Glutamatergic neuron (in vitro differentiated cells): Measurements from ENCODE around the gene LDLRAD4. TPM values are rescaled to one million over a fixed set of nuclear protein-coding genes. Genes with fewer than 3 reads are reported as not detected.

Experiments
- DNase-seq: peaks from one replicate; pipeline ENCODE4 v3.0.0; 2022
- H3K27ac Mint-ChIP-seq: one replicate; pipeline ENCODE4 v1.8.0; 2020; ENCODE audit warnings: mild to moderate bottlenecking, mixed read lengths, inconsistent platforms; ENCODE audit not compliant: unreplicated experiment
- H3K27me3 Mint-ChIP-seq: one replicate; pipeline ENCODE4 v1.8.0; 2020; ENCODE audit warnings: mild to moderate bottlenecking, moderate library complexity, mixed read lengths, inconsistent platforms; ENCODE audit not compliant: unreplicated experiment
- H3K36me3 Mint-ChIP-seq: one replicate; pipeline ENCODE4 v1.8.0; 2020; ENCODE audit warnings: mild to moderate bottlenecking, mixed read lengths, inconsistent platforms; ENCODE audit not compliant: unreplicated experiment
- H3K4me1 Mint-ChIP-seq: one replicate; pipeline ENCODE4 v1.8.0; 2020; ENCODE audit warnings: mild to moderate bottlenecking, low read depth, mixed read lengths, inconsistent platforms; ENCODE audit not compliant: unreplicated experiment
- H3K4me3 Mint-ChIP-seq: one replicate; pipeline ENCODE4 v1.8.0; 2020; ENCODE audit warnings: mild to moderate bottlenecking, mixed read lengths, inconsistent platforms; ENCODE audit not compliant: unreplicated experiment
- H3K9me3 Mint-ChIP-seq: one replicate; pipeline ENCODE4 v1.8.0; 2020; ENCODE audit warnings: mild to moderate bottlenecking, moderate library complexity, mixed read lengths, inconsistent platforms; ENCODE audit not compliant: unreplicated experiment
- total RNA-seq: library from RNA; stranded (reverse); fragmentation: NEBNext Ultra II Directional; extraction: Animal tissue kit (Norgen Biotek cat#: 25700); gene quantifications from one replicate; pipeline ENCODE4 v1.2.1, GENCODE V29; 2021; ENCODE audit not compliant: unreplicated experiment
- TF ChIP-seq, protein P1 (sequence below): fragments of 200-600 bp; sonication (generic); IDR thresholded peaks from one replicate; pipeline ENCODE4 v1.5.0; 2021; ENCODE audit not compliant: partially characterized antibody, unreplicated experiment

The LDLRAD4 gene
- total RNA-seq, 1 donor from 2014 or later, result 0.29 TPM

- DNase-seq, result no peak
- TF ChIP-seq, protein P1, sequence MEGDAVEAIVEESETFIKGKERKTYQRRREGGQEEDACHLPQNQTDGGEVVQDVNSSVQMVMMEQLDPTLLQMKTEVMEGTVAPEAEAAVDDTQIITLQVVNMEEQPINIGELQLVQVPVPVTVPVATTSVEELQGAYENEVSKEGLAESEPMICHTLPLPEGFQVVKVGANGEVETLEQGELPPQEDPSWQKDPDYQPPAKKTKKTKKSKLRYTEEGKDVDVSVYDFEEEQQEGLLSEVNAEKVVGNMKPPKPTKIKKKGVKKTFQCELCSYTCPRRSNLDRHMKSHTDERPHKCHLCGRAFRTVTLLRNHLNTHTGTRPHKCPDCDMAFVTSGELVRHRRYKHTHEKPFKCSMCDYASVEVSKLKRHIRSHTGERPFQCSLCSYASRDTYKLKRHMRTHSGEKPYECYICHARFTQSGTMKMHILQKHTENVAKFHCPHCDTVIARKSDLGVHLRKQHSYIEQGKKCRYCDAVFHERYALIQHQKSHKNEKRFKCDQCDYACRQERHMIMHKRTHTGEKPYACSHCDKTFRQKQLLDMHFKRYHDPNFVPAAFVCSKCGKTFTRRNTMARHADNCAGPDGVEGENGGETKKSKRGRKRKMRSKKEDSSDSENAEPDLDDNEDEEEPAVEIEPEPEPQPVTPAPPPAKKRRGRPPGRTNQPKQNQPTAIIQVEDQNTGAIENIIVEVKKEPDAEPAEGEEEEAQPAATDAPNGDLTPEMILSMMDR, result no peak
- peaks cover 8% of the 10 kb centered on the region for H3K36me3 Mint-ChIP-seq
Measured at GRCh38 chr18:13240060-13240725, 21.6 kb downstream of the LDLRAD4 start.

DNA sequence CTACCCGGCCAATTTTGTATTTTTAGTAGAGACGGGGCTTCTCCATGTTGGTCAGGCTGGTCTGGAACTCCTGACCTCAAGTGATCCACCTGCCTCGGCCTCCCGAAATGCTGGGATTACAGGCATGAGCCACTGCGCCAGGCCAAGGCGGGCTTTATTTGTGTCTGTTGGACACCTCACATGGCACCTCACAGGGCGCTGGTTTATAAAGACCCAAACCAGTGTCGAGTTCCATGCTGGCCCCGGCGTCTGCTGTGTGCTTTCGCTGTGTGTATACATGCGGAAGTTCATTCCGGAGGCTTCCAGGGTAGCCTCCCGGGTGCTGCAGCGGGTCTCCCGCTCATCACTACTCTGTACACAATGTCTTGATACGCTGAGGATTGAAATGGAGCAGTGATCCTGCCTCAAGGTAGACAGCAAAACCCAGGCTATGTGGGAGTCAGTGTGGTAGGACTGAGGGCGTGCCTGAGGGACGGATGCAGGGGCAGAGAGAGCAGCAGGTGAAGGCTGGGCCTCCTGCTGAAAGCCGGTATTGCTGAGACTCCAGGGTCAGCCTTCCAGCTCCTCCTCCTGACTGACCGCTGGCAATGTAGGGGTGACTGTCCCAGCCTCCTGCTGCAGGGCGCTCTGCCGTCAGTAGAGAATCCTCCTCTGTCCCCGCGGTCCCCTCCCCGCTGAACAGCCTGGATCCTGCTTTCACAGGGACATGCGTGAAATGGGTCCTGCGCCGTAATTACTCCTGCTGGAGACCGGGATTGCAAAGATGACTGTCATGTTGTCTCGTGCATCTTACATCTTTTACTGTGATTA is 22.7 kb downstream of the LDLRAD4 start:
- Mint-ChIP-seq H3K4me3 (no peak overlapping the region), H3K9me3 (peaks cover 5% of the 10 kb centered on the region), H3K36me3 (peaks cover 8% of the 10 kb centered on the region), H3K27ac (no peak overlapping the region), H3K4me1 (peaks cover 2% of the 10 kb centered on the region), H3K27me3 (peaks cover 4% of the 10 kb centered on the region)
- DNase-seq, result no peak
- TF ChIP-seq, protein P1, result no peak

More at GRCh38 chr18:13240060-13240725, 21.6 kb downstream of the LDLRAD4 start:
- H3K27ac Mint-ChIP-seq, result no peak overlapping the region
- no peak overlapping the region for H3K4me3 Mint-ChIP-seq
- peaks cover 6% of the 10 kb centered on the region for H3K4me1 Mint-ChIP-seq
- peaks cover 5% of the 10 kb centered on the region for H3K9me3 Mint-ChIP-seq
- peaks cover 4% of the 10 kb centered on the region for H3K27me3 Mint-ChIP-seq

GRCh38 chr18:13241893-13242175 is 23.3 kb downstream of the LDLRAD4 start:
- no peak overlapping the region for H3K27ac Mint-ChIP-seq
- peaks cover 8% of the 10 kb centered on the region for H3K36me3 Mint-ChIP-seq
- peaks cover 2% of the 10 kb centered on the region for H3K4me1 Mint-ChIP-seq
- H3K9me3 Mint-ChIP-seq, result peaks cover 5% of the 10 kb centered on the region
- H3K4me3 Mint-ChIP-seq, result no peak overlapping the region
- H3K27me3 Mint-ChIP-seq, result peaks cover 4% of the 10 kb centered on the region
- DNase-seq, result no peak
- TF ChIP-seq, protein P1, result no peak

- Mint-ChIP-seq H3K4me3 (no peak overlapping the region), H3K36me3 (peaks cover 8% of the 10 kb centered on the region), H3K9me3 (peaks cover 5% of the 10 kb centered on the region), H3K4me1 (peaks cover 4% of the 10 kb centered on the region), H3K27ac (no peak overlapping the region), H3K27me3 (peaks cover 4% of the 10 kb centered on the region)
- TF ChIP-seq, protein P1, result no peak
- DNase-seq, result no peak
Measured at GRCh38 chr18:13242797-13243196, 24.2 kb downstream of the LDLRAD4 start.

GRCh38 chr18:13243363-13243762 is 24.8 kb downstream of the LDLRAD4 start:
- Mint-ChIP-seq H3K27me3 (peaks cover 4% of the 10 kb centered on the region), H3K27ac (no peak overlapping the region), H3K9me3 (peaks cover 5% of the 10 kb centered on the region), H3K4me3 (no peak overlapping the region), H3K36me3 (peaks cover 8% of the 10 kb centered on the region), H3K4me1 (peaks cover 4% of the 10 kb centered on the region)
- TF ChIP-seq, protein P1, result no peak
- no peak for DNase-seq
